Measurements from ENCODE around the gene FAM89B.

- TF ChIP-seq CTCF (IDR thresholded peaks at IDR 0.05; ENCODE audit: low read length) (peak; percentile 83), EZH2 (optimal IDR thresholded peaks at IDR 0.05; ENCODE audit: low read depth, low read length) (no peak)
Observed at GRCh38 chr11:65540290-65541092, 31.8 kb upstream of the FAM89B start.

Measured in MM.1S (cell line).